Measurements from ENCODE around the gene FLVCR2.
A peak's percentile ranks its signal among the peaks of the same experiment; 100 is the strongest.

Gene FLVCR2, protein sequence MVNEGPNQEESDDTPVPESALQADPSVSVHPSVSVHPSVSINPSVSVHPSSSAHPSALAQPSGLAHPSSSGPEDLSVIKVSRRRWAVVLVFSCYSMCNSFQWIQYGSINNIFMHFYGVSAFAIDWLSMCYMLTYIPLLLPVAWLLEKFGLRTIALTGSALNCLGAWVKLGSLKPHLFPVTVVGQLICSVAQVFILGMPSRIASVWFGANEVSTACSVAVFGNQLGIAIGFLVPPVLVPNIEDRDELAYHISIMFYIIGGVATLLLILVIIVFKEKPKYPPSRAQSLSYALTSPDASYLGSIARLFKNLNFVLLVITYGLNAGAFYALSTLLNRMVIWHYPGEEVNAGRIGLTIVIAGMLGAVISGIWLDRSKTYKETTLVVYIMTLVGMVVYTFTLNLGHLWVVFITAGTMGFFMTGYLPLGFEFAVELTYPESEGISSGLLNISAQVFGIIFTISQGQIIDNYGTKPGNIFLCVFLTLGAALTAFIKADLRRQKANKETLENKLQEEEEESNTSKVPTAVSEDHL

DNA sequence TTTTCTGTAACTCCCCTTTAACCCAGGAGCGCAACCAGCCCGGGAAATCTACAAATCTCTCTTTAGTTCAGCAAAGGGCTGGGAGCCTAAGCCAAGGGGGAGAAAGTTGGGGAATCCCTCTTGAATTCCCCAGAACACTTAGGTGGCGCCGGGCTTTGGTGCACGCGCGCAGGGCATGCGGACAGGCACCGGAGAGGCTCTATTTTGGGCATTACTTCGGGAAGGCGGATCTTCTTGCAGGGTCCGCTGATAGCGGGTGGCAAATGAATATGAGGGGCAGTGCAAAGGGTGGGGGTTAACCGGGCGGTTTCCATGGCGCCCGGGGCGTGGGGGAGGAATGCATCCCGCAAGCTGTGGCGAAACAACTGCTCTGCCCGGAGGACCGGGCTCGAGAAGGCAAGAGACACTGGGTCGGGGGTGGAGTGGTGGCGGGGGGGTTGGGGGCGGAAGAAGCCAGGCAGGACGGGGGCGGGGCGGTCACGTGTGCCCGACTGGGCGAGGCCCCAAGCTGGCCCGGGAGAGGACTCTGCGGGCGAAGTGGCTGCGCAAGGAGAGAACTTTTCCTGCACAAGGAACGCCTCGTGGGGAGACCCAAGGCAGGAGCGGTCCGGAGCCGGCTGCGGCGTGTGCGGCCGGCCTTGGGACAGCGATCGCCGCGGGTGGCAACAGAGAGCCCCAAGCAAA is at the start of gene FLVCR2:
FLVCR2 (plus strand) TSS at position 519 of the 684 bp plus-strand sequence. CDS start 353 bp downstream, outside the sequence.
- peak in 1 of 2 experiments; percentile 66 for DNase-seq

DNA sequence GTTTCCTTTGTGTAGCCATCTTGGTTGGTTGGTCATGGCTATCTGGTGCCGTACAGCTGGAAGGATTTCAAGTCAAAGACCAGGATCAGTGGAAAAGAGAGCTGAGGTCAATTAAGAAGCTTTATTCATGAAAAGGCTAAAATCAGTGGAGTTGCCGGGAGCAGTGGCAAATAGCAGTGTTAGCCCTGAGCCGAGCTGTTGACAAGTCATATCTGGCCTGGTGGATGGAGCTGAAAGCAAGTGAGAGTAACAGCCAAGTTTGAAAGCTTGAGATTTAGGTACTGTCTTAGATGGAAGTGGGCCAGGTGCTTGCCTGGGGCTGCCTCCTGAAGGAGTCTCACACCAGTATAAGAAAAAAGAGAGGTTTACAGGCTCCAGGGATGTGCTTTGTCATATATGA is 47.2 kb upstream of the FLVCR2 start:
- DNase-seq, result no peak

DNA sequence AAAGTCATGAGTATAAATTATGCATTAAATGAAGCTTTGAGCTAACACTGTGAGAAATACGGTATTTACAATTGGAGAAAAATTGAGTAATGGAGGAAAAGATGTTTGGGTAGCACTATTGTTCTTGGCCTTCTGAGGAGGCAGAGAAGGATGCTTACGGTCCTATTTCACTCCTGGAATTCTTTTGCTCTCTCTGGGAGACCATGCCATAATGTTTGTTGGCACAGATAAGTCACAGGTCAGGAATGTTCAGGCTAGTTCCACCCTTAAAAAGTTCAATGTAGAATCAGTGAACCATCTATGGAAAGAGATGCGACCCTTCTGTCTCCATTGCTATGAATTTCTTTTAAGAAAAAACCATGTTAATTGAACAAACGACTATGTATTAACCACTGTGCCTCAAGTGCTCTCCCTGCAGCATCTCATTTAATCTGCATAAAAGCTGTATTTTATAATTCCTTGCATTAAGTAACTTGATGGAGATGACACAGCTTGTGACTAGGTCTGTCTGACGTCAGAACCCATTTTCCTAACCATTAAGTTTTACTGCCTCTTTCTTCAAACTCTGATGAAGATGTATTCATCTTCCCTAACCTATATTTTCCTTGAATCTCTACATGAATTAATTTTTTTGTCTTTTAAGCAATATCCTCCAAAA is 46.6 kb upstream of the FLVCR2 start:
- DNase-seq, result no peak

DNA sequence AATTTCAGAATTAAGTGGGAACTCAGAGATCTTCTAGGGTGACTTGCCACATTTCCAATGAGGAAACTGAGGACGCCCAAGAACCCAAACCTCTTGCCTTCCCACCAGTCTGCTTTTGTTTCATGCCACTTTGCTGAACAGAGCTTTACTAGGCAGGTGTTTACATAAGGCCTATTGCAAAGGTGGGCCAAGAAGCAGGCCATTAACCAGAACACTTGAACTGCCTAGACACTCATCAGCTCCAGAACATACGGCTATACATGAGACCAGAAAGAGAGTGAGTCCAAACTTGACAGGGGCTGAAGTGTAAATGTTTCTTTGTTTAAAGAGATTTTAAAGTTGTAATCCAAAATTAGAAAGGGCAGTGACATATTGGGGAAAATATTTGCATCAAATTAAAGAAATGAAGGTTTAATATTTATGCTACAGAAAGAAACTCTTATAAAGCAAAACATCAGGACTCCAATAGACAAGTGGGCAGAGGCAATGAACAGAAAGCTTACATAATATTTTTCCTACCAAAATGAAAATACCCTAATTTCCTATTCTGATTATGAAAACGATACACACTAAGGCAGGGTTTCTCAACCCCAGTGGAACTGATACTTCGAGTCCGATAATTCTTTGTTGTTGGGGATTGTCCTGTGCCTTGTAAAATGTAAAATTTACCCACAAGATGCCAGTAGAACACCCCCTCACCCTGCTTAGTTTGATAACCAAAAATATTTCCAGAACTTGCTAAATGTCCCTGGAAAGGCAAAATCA is 44.4 kb upstream of the FLVCR2 start:
- no peak for DNase-seq

DNA sequence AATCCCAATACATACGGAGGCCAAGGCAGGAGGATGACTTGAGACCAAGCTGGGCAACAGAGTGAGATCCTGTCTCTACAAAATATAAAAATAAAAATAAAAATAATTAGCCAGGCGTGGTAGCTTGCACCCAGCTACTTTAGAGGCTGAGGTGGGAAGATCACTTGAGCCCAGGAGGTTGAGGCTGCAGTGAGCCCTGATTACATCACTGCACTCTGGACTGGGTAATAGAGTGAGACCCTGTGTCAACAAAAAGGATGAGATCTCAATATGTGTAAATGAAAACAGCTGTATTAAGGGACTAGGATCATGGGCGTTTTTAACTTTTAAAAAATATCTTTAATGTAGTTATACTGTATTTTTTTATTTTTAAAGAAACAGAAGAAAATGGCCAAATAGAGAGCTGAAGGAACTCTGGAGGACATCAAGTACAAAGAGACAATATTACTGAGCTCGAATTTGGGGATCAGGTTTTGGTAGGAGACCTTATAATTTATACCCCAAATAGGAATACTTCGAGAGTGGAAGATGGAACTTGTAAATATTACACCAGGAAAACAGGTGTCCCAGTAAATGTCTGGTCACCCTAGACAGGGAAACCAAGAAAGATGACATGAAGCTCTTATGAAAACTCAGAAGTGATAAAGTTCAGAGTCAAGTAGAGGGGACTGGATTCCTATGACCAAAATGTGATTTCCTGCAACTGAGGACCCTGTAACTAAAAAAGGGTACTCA is 43.1 kb upstream of the FLVCR2 start:
- DNase-seq, result no peak

DNA sequence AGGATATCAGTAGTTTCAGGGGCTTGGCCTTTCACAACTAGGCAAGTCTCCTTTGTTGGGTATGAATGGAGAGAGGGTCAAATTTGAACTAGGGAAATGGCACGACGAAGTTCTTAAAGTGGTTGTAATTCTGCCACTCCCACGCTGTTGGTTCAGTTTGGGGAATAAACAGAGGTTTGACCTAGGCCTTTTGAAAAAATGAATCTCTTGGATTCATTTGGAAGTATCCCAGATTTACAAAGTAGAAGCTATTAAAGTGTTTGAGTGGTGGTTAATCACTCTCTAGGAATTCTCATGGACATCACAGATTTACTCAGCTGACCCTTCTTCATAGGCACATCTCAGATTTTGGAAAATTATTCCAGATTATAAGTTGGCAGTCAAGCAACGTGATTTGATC is 41.3 kb upstream of the FLVCR2 start:
- DNase-seq, result no peak

DNA sequence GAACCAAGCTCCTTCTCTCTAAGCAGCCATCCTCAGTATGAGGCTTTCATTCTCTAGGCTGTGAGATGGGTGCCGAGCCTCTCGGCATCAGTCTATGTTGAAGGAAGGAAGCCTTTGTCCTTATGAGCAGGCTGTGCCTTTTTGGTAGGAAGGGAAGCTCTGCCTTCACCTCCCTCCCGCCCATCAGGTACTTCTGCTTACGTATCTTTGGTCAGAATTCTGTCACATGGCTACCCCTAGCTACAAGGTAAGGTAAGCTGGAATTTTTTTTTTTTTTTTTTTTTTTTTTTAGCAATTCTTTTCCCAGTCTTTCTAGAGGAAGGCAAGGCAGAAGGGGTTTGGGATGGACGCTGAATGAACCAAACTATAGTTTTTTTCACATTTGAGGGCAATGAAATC is 39.3 kb upstream of the FLVCR2 start:
- no peak for DNase-seq

DNA sequence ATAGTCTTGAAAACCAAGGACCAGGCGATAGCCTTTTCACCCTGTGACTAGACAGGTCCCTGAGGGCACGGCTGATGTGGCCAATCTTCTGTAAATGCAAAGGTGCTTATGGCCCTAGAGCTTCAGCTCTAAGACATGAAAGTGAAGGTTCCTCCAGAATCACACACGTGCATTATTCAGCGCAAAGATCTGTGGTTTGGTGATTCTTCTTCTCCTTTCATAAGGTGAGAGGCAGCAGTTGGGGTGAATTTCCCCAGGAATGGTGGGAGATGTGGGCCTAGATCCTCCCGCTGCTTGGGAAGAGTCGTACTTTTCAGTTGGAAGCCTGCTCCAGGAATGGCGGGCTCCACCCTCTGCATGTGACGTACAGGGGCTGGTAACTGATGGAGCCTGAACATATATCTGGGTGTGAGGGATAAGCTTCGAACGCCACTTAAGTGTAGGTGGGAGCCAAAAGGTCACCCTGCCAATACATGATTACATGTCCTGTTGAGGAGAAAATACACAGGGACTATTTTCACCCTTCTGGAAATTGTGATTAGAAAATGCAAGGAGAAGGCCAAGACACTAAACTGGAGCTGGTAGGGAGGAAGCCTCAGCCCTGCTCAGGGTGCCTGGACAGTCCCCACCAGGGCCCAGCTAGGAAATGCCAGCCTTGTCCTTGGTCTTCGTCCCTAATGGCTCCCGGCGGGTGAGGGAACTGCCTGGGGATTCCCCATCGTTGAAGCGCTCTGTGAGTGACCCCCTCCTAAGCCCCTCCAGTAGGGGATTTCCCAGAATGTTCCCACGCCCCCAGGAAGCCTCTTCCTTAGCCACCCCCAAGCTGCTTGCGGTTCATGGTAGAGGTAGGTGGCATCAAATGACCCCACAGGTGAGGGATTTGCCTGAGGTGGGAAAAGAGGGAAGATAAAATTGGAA is 38.6 kb upstream of the FLVCR2 start:
- no peak for DNase-seq

DNA sequence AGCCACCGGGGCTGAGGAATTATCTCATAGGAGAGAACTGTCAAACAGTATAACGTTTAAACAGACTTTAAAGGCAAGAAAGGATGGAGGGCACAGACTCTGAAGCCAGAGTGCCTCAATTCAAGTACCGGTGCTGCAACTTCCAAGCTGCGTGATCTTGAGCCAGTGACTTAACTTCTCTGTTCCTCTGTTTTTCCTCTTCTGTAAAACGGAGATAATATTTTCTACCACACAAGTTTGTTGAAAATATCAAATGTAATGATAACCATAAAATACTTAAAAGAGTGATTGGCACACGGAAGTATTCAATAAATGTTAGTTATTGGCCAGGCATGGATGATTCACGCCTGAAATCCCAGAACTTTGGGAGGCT is 38.0 kb upstream of the FLVCR2 start:
- DNase-seq, result no peak

DNA sequence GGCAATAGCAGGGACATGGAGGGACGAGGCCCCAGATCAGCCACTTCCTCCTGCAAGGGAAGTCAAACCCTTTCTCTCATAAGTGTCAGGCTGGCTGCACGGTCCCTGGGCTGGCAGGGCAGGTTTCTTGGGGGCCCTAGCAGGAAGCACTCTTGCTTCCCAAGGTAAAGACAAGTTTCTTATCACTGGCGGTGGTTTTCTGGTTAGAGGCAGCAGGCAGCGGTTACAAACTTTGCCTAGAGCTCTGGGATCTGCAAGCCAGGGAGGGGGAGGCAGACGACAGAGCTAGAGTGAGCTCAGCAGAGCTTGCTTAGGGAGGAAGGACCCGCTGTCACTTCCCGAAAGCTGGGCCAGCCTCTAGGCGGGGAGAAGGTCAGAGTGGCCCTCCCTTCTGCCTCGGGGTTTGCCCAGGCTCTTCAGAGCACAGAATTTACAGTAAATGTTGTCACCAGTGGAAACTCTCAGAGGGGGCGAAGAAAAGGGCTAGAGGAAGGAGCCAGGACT is 35.8 kb upstream of the FLVCR2 start:
- no peak for DNase-seq

DNA sequence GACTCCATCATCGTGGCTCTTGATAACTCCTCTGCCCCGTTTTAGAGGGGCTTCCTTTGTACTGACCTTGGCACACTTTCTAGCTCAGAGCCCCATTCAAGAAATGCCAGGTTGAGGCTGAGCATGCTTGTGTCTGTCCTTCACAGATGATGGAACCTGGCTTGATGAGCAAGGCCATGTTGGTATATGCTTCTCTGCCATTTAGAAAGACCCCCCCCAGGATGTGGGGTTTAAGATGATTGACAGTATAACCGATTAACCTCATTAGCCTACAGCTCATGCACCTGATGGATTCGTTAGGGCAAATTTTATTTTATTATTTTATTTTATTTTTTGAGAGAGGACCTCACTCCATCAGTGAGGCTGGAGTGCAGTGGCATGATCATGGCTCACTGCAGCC is 35.2 kb upstream of the FLVCR2 start:
- DNase-seq, result no peak

DNA sequence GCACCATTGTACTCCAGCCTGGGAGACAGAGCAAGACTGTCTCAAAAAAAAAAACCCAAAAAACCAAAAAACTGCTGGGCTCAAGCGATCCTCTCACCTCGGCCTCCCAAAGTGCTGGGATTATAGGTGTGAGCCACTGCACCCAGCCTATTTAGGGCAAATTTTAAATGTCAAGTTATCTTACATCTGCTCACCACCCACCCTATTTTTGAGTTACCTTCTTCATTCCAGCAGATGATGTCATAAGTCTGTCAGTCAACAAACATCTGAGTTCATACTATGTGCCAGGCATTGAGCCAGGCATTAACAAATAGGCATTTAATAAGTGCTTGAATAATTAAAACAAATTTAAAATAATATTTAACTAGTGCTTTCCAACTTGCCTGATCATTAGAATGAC is 34.6 kb upstream of the FLVCR2 start:
- DNase-seq, result no peak

DNA sequence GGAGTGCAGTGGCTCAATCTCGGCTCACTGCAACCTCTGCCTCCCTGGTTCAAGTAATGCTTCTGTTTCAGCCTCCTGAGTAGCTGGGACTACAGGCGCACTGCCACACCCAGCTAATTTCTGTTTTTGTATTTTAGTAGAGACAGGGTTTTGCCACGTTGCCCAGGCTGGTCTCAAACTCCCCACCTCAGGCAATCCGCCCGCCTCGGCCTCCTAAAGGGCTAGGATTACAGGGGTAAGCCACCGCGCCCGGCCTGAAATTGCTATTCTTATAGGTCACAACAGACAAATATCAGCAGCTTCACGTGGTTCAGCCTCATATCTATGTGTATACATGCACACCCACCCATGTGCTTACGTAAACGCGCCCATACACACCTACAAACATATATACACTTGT is 32.5 kb upstream of the FLVCR2 start:
- DNase-seq, result no peak

DNA sequence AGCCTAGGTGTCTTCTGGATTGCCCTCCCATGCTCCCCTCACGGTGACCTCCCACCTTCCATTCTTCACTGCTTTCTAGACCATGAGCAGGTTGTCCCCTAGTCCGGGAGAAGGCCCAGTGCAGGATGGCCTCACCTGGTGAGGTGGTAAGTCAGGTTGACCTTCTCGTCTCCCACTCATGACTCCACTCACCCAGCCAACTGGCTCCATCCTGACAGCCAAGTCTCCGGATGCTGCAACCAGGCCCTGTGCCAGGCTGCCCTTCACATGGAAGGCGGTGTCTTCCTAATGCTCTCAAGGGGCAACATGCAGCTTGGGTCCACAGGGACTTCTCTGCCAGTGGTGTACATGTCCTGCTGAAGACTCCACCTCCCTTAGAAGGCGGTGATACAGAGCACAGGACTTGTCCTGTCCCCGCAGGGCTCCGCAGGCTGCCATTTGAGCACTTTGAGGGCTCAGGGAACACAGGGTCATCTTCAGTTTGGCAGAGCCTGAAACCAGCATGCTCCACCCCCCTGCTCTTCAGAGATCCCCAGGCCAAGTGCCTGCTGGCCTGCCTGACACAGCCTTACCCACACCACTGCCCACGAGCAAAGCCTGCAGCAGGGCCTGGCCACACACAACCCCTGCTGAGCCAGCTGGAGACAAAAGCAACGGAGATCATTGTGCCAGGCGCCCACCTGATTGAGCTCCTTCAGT is 30.7 kb upstream of the FLVCR2 start:
- no peak for DNase-seq

DNA sequence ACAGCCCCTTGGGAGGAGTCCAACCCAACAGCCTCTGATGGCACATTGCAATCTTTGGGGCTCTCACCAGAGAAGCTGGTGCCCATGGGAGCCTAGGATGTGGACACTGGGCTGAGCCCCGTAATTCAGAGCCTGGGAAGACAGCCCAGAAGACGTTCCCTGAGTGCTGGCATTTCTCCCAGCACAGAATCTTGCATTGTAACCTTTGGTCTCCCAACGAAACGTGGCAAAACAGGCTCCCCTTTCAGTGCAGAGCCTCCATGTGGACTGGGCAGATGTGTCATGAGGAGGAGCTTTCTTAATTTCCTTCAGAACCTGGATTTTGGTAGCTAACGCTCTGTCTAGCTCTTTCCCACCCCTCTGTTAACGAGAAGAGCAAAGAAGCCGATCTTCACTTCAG is 29.9 kb upstream of the FLVCR2 start:
- DNase-seq, result no peak

DNA sequence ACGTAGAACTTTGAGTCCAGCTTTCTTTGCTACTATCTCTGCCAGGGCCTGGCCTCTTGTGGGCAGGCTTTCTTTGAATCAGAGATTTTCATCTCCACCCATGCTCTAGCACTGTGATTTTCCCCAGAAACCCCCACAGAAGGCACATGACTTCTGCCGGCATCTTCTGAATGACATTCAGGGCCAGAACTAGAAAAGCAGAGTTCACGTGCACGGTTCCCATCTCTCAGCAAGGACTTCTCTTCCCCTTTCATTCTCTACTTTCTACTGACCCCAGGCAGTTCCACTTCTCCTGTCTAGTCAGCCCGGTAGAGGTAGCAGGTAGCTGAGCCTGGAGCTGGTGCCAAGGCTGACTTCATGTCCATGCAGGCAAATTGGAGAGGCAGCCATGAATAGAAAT is 29.3 kb upstream of the FLVCR2 start:
- no peak for DNase-seq

DNA sequence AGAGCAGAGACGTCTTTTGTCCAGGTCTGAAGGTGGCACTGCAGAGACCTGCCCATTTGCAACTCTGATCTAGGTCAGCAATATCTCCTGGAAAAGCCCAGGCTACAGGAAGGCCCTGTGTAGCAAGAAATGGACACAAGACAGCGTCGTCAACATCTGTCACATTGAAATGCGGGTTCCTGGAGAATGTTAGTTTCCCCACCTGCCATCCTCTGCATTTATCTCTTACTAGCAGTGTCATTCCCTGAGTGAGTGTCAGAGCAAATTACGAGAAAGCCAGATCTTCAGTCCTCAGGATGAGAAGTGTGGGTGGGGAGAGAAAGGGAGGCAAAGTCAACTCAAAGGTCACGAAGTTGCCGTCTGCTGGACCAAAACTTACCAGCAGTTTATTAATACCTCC is 27.4 kb upstream of the FLVCR2 start:
- DNase-seq, result no peak

DNA sequence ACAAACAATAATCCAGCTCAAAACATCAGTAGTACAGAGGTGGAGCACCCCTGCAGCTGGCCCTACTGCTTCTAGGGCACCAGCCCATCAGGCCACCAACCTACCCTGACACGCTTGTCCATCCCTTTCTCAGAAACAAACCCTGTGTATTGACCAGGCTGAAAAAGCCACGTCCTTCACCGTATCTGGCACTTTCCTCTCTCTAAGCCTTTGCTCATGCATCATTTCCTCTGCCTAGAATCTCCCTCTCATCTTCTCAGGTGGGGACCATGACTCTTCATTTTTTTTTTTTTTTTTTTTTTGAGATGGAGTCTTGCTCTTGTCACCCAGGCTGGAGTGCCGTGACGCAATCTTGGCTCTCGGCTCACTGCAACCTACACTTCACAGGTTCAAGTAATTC is 25.3 kb upstream of the FLVCR2 start:
- no peak for DNase-seq

DNA sequence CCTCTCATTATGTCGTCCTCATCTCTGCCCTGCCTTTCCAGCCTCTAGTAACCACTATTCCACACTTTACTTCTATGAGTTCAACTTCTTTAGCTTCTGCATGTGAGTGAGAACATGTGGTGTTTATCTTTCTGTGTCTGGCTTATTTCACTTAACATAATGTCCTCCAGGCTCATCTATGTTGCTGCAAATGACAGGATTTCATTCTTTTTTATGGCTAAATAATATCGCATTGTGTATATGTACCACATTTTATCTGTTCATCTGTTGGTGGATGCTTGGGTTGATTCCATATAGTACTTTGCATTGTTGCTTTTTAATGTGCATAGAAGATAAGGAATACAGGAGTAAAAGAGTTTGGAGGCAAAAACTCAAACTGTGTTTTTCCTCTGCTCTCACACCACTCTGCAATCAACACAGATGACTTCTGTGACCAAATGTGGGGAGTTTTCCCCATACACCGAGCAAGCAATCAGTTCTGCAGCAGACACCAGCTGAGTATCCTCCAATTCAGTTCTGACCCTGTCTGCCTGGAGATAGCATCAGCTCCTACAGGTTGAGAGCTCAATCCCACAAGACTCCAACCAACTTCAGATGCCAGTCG is 24.6 kb upstream of the FLVCR2 start:
- DNase-seq, result no peak

DNA sequence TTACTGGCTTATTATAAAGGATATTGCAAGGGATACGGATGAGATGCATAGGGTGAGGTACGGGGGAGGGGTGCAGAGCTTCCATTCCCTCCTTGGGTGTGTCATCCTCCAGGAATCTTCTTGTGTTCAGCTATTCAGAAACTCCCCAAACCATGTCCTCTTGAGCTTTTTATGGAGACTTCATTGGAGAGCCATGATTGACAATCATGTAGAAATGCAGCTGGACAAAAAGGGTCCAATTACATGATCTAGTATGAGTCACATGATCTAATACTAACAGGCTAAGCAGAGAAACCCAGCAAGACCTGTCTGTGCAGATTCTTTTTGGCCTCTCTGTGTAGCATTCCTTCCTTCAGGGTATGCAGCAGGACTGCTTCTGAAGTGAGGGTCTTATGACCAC is 23.9 kb upstream of the FLVCR2 start:
- no peak for DNase-seq
